ENCODE data around the gene TM7SF2. TPM values are rescaled to one million over a fixed set of nuclear protein-coding genes. Genes with fewer than 3 reads are reported as not detected.

Gene TM7SF2
- total RNA-seq: 45.1 TPM

GRCh38 chr11:65111744-65112545 lies at the start of gene TM7SF2:
Gene TM7SF2 (plus strand): TSS chr11:65111872. CDS start chr11:65112016, 144 bp downstream.

DNA sequence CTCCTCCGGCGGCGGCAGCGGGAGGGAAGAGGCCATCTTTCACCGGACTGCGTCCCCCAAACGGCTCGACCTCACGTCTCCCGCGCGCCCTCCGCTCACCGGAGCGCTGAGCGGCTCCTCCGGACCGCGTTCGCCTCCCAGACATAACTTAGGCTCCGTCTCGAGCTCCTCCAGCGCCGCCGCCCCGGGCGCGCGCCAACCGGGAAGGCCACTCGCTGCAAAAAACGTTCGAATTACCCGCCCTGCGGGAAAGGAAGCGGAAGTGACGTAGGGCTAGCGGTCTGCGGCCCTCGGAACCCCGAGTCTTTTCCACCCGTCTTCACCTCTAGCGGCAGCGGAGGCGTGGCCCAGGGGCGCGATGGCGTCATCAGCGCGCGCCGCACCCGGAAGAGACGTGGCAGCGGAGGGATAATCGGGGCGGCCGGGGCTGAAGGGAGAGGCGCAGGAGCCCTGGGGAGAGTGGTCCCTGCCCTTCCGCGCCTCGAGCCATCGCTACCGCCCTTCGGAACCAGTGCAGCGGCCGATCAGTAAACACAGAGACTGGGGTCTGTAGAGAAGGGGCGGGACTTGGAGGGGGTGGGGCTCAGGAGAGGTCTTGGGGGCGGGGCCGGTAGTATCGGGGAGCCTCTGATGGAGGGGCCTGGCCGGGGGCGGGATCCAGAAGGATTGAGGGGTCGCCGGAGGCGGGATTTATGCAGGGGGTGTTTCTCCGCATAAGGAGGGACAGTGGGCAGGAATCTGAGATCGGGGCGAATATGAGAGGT lies 27.7 kb upstream of the TM7SF2 start, which contains the start of the genes CDCA5 and ZFPL1:
Gene CDCA5, minus strand, starts transcription at position 207 of the 764 bp plus-strand sequence. Its CDS starts 62 bp downstream, at position 145.
Gene ZFPL1, plus strand, starts transcription at position 389 of the 764 bp plus-strand sequence. CDS start 477 bp downstream, outside the sequence.

DNA sequence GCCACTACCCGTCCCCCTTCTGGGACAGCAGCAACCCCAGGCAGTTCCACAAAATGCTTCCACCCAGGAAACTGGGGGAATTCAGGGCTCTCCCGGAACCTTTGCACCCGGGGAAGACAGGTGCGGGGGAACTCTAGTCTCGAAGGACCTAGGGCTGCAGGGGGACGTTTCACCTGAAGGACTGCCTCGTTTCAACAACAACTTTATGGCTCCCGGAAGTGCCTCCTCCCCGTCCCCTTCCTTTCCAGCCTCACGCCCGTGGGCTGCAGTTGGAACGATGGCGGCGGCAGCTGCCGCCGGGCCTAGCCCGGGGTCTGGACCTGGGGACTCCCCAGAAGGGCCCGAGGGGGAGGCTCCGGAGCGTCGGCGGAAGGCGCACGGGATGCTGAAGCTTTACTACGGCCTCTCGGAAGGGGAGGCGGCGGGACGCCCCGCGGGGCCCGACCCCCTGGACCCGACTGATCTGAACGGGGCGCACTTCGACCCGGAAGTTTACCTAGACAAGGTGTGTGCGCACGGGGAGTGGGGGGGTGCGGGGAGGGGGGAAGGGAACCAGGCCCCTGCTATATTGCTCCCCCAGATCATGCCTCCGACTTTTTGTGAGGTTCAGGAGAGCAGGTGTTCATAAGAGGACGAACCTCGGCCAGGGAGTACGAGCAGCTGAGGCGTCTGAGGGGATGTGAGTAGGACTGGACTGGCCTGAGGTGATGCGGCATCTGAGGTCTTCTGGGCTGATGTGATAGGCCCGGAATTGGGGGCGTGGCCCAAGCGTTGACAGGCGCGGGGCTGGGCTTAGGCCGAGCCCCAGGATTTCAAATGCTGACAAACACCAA lies 15.5 kb upstream of the TM7SF2 start, which contains the start of gene VPS51:
Gene VPS51, plus strand, starts transcription at position 241 of the 833 bp plus-strand sequence. Its CDS starts 37 bp downstream, at position 278.

DNA sequence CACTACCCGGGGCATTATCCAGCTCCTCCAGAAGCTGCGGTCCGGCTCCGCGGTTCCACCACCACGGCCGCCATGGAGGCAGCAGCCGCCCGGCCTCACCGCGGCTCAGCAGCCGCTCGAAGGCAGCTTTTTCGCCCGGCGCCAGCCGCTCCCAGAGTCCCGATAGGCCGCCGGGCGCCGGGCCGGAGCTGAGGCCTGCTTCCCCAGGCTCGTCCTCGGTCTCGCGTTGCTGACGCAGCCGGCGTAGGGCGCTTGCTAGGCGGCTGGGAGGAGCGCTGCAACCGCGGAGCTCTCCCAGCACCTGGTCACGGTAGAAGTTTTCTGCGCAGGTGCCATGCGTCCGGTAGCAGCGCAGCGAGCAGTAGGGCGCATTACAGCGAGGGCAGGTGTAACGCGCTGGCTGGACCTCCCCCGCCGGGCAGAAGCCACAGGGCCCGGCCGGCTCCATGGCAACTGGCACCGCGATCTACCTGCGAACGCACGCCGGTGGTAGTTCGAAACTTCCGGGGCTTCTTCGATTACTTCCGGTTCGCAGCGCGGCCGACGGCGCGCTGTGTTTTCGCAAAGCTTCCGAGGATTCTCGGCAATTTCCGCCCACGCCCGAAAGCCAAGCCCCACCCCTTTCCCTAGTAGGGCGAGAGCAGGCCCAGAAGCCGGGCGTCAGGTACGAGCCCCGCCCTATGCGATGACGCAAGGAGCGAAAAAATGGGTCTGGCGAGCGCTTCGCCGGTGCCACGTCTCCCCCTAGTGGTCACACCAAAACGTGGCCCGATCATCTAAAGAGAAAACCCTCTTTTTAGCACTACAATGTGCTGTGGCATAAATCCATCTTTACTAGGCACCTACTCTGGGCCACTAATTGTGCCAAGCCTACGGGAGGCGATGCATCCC lies 5.8 kb downstream of the TM7SF2 start, which contains the start of gene ZNHIT2:
Gene ZNHIT2, minus strand, starts transcription at position 496 of the 891 bp plus-strand sequence. Its CDS starts 48 bp downstream, at position 448.

GRCh38 chr11:65121865-65122696 lies 10.4 kb downstream of the TM7SF2 start, which contains the start of the genes FAU and MRPL49:
Gene FAU (minus strand): TSS chr11:65122134. CDS start chr11:65121813, 321 bp downstream.
Gene MRPL49 (plus strand): TSS chr11:65122321. CDS start chr11:65122347, 26 bp downstream.

GRCh38 chr11:65134240-65134951 lies 22.7 kb downstream of the TM7SF2 start, which contains the start of gene SYVN1:
Gene SYVN1 (minus strand): TSS chr11:65134519. CDS start chr11:65133601, 918 bp downstream.

Other genes with a start within 250 kb of the TM7SF2 start
- 64.3 TPM for gene EHD1, start 233.3 kb upstream of the TM7SF2 start, total RNA-seq
- 15.8 TPM for gene ATG2A, start 194.7 kb upstream of the TM7SF2 start, total RNA-seq
- 23.0 TPM for gene PPP2R5B, start 187.2 kb upstream of the TM7SF2 start, total RNA-seq
- not detected for gene GPHA2, start 176.0 kb upstream of the TM7SF2 start, total RNA-seq
- not detected for gene MAJIN, start 139.8 kb upstream of the TM7SF2 start, total RNA-seq
- 0.16 TPM for gene BATF2, start 114.9 kb upstream of the TM7SF2 start, total RNA-seq
- gene ARL2, start 97.7 kb upstream of the TM7SF2 start, total RNA-seq: 76.0 TPM
- gene SNX15, start 84.4 kb upstream of the TM7SF2 start, total RNA-seq: 15.1 TPM
- 6.2 TPM for gene SAC3D1, start 70.7 kb upstream of the TM7SF2 start, total RNA-seq
- gene NAALADL1, start 53.3 kb upstream of the TM7SF2 start, total RNA-seq: 22.0 TPM
- 3.7 TPM for gene CDCA5, start 27.8 kb upstream of the TM7SF2 start, total RNA-seq
- gene ZFPL1, start 27.6 kb upstream of the TM7SF2 start, total RNA-seq: 28.7 TPM
- 643 TPM for gene VPS51, start 15.7 kb upstream of the TM7SF2 start, total RNA-seq
- 6.6 TPM for gene ZNHIT2, start 5.8 kb downstream of the TM7SF2 start, total RNA-seq
- gene FAU, start 10.3 kb downstream of the TM7SF2 start, total RNA-seq: 256 TPM
- gene MRPL49, start 10.4 kb downstream of the TM7SF2 start, total RNA-seq: 62.3 TPM
- 29.2 TPM for gene SYVN1, start 22.6 kb downstream of the TM7SF2 start, total RNA-seq
- gene SPDYC, start 58.4 kb downstream of the TM7SF2 start, total RNA-seq: not detected
- 91.5 TPM for gene CAPN1, start 70.1 kb downstream of the TM7SF2 start, total RNA-seq
- 8.9 TPM for gene POLA2, start 150.1 kb downstream of the TM7SF2 start, total RNA-seq
- 12.8 TPM for gene CDC42EP2, start 203.0 kb downstream of the TM7SF2 start, total RNA-seq
- 60.6 TPM for gene DPF2, start 222.0 kb downstream of the TM7SF2 start, total RNA-seq
- 3.6 TPM for gene TIGD3, start 242.9 kb downstream of the TM7SF2 start, total RNA-seq